Measurements from ENCODE around the gene ANKRD44. TPM values are rescaled to one million over a fixed set of nuclear protein-coding genes. Genes with fewer than 3 reads are reported as not detected.

The ANKRD44 gene
- total and polyA plus RNA-seq, 2 of the 8 experiments (the other 6 are each of a cell fraction or from before 2014, with no cell fraction given): 1.2 to 1.3 TPM

- Histone ChIP-seq H2BK120ac (replicated peaks; ENCODE audit: low read depth, low read length) (no peak overlapping the region), H3K4me2 (ENCODE audit: insufficient read depth in 1 of 2, low read depth in 2 of 2, low read length in 2 of 2) (no peak overlapping the region), H4K5ac (ENCODE audit: insufficient read length, low read depth, low read length) (no peak overlapping the region), H2BK5ac (ENCODE audit: low read depth, low read length) (no peak overlapping the region), H3K14ac (ENCODE audit: insufficient read length) (no peak overlapping the region), H3K27me3 (replicated peaks in 1 of 4; ENCODE audit: control insufficient read depth in 3 of 4, extremely low read depth in 1 of 4, insufficient read depth in 3 of 4, low read length in 3 of 4) (no peaks in the 10 kb centered on the region), H2AK5ac (ENCODE audit: low read depth, low read length) (no peak overlapping the region), H3K56ac (replicated peaks; ENCODE audit: insufficient read length, low read depth, low read length) (no peak overlapping the region), H3K9ac (replicated peaks in 1 of 4; ENCODE audit: extremely low read depth in 1 of 4, low read depth in 3 of 4, low read length in 3 of 4) (no peak overlapping the region), H2BK20ac (ENCODE audit: low read length) (no peak overlapping the region), H3K79me1 (ENCODE audit: low read depth, low read length) (no peaks in the 10 kb centered on the region), H3K23me2 (ENCODE audit: low read depth, low read length) (no peaks in the 10 kb centered on the region), H3K23ac (ENCODE audit: insufficient read length) (no peak overlapping the region), H4K91ac (replicated peaks; ENCODE audit: insufficient read length, low read length) (no peak overlapping the region), H2BK15ac (ENCODE audit: low read length) (no peak overlapping the region), H3K36me3 (ENCODE audit: control insufficient read depth in 2 of 4, insufficient read depth in 4 of 4, low read length in 3 of 4) (no peaks in the 10 kb centered on the region), H3K9me3 (ENCODE audit: insufficient read depth in 2 of 2, low read depth in 1 of 2, low read length in 1 of 2) (no peaks in the 10 kb centered on the region), H3K4ac (replicated peaks; ENCODE audit: insufficient read length, low read depth, low read length) (no peak overlapping the region), H3K4me3 (ENCODE audit: extremely low read depth in 1 of 4, insufficient read depth in 2 of 4, low read depth in 3 of 4, low read length in 4 of 4) (no peak overlapping the region), H3K18ac (ENCODE audit: extremely low read depth, low read length) (no peak overlapping the region), H4K20me1 (replicated peaks in 1 of 2; ENCODE audit: control insufficient read depth in 1 of 2, insufficient read depth in 2 of 2, low read length in 2 of 2) (no peaks in the 10 kb centered on the region), H3K27ac (ENCODE audit: low read depth, low read length) (no peak overlapping the region), H3K79me2 (ENCODE audit: control insufficient read depth in 1 of 2, insufficient read depth in 2 of 2, low read length in 2 of 2) (no peaks in the 10 kb centered on the region), H2AFZ (ENCODE audit: low read length) (no peak overlapping the region), H3K4me1 (replicated peaks in 1 of 4; ENCODE audit: control insufficient read depth in 3 of 4, insufficient read depth in 4 of 4, low read length in 3 of 4) (peaks cover 0 to 6% (median 2%) of the 10 kb centered on the region in 4 experiments; a peak in 4 of 7 replicates), H2BK12ac (ENCODE audit: low read depth, low read length) (no peak overlapping the region), H4K8ac (ENCODE audit: extremely low read depth, insufficient read depth, low read length) (no peak overlapping the region)
- POLR2A ChIA-PET (ENCODE audit: partially characterized antibody): no interaction called here
- 88% methylated on average over 1 of the region's 1 CpG; no CpG with 5 or more reads in 1 of the 2 experiments for WGBS, 2 experiments (ENCODE audit: extremely low coverage in 1 of 2, insufficient coverage in 1 of 2, insufficient read length in 1 of 2, insufficient replicate concordance in 2 of 2, low coverage in 1 of 2, low lambda C conversion rate in 2 of 2, missing lambda C conversion rate in 1 of 2)
- CTCF ChIA-PET (ENCODE audit: partially characterized antibody): interaction anchor here (0.6 to 1.5 kb wide), 2 partner anchors 24 to 84 kb away, joined by 3 to 4 read pairs; no protein-coding TSS in a partner anchor
- FAIRE-seq (no peak), DNase-seq (ENCODE audit: low read depth in 1 of 2, low spot score in 2 of 2) (no peak)
- TF ChIP-seq RBBP5 (IDR thresholded peaks at IDR 0.05; ENCODE audit: borderline replicate concordance, low read depth, low read length): no peak
- TF ChIP-seq SP2 (IDR thresholded peaks at IDR 0.05; ENCODE audit: low read length): no peak
- no peak for TF ChIP-seq JUN (IDR thresholded peaks at IDR 0.05; ENCODE audit: low read depth, low read length)
Measured at GRCh38 chr2:196987298-196987648, 323.3 kb downstream of the ANKRD44 start.

All from H1 (cell line).